Thoracic aorta (tissue), 2 donors: ENCODE data around the gene TRAPPC2L. TPM values are rescaled to one million over a fixed set of nuclear protein-coding genes. Genes with fewer than 3 reads are reported as not detected.

Experiments used
- ATAC-seq: fragments of 150-250 bp; one replicate; pipeline ENCODE4 v1.8.0; 2017; ENCODE audit warnings: low read depth; ENCODE audit not compliant: insufficient number of reproducible peaks, low FRiP score
- DNase-seq: peaks from one replicate; pipeline ENCODE4 v3.0.0-alpha.2; 2020; ENCODE audit warnings: low spot score
- H3K27ac ChIP-seq, 2 donors: fragments of 200-600 bp; sonication (generic); 1 replicate in 1 of 2; 2 replicates in 1 of 2; pipeline ENCODE4 v1.5.1; 2016; ENCODE audit warnings: mild to moderate bottlenecking in 2 of 2, moderate library complexity in 2 of 2
- H3K27me3 ChIP-seq: fragments of 200-600 bp; sonication (generic); replicated peaks from 2 replicates; pipeline ENCODE4 v1.6.0; 2016; ENCODE audit warnings: mild to moderate bottlenecking; ENCODE audit not compliant: insufficient read depth
- H3K36me3 ChIP-seq: fragments of 200-600 bp; sonication (generic); one replicate; pipeline ENCODE4 v1.5.1; 2016
- H3K4me1 ChIP-seq, 2 donors: fragments of 200-600 bp; sonication (generic); 1 replicate in 1 of 2; 2 replicates in 1 of 2; pipeline versions ENCODE4 v1.5.1 to v1.6.0; 2016; ENCODE audit warnings: low read depth in 2 of 2, mild to moderate bottlenecking in 1 of 2; ENCODE audit not compliant: control insufficient read depth in 1 of 2
- H3K4me3 ChIP-seq: fragments of 200-600 bp; sonication (generic); 2 replicates; pipeline ENCODE4 v1.5.1; 2016; ENCODE audit warnings: mild to moderate bottlenecking
- H3K9me3 ChIP-seq: fragments of 200-600 bp; sonication (generic); 2 replicates; pipeline ENCODE4 v1.5.1; 2016
- total RNA-seq, 2 donors: library from RNA; depleted of rRNA; stranded (reverse); fragments of >200 nt; gene quantifications; one replicate each; pipeline versions ENCODE4 v1.1.0 to v1.2.3, GENCODE V29; 2016
- TF ChIP-seq, protein P1 (sequence below): fragments of 200-600 bp; sonication (generic); IDR thresholded peaks from one replicate; pipeline ENCODE4 v1.5.1; 2019; ENCODE audit warnings: antibody characterized with exemption

The TRAPPC2L gene
- total RNA-seq, 2 donors from 2014 or later = 12.4 to 31.4 TPM

DNA sequence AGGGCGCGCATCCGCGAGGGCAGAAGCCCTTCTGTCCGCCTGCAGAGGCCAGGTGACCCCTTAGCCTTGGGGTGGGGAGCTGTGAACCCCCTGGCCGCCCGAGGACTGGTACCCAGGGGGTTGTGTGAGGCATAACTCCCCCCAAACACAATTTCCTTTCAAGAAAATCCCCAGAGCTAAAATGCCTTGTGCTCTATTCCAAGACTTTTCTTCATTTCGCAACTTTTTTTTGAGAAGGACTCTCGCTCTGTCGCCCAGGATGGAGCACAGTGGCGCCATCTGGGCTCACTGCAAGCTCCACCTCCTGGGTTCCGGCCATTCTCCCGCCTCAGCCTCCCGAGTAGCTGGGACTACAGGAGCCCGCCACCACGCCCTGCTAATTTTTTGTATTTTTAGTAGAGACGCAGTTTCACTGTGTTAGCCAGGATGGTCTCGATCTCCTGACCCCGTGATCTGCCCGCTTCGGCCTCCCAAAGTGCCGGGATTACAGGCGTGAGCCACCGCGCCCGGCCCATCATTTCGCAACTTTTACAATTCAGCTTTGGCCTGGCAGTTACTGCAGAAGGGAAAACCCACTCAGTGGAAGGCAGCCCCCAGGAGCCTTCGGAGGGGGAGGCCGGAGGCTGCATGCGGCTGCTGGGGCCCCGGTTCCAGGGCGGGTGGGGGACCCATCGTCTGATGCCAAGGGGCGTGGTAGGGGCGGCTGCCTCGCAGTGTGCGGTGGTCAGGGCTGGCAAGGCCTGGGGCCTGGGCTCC lies 44.2 kb upstream of the TRAPPC2L start:
- H3K9me3 ChIP-seq = no peaks in the 10 kb centered on the region
- H3K36me3 ChIP-seq = peaks cover 11% of the 10 kb centered on the region
- ATAC-seq = no peak
- H3K4me1 ChIP-seq = peaks cover 11 to 34% of the 10 kb centered on the region in 2 donors
- peak overlapping the region; percentile 87 for H3K4me3 ChIP-seq
- no peak for DNase-seq
- TF ChIP-seq, protein P1, sequence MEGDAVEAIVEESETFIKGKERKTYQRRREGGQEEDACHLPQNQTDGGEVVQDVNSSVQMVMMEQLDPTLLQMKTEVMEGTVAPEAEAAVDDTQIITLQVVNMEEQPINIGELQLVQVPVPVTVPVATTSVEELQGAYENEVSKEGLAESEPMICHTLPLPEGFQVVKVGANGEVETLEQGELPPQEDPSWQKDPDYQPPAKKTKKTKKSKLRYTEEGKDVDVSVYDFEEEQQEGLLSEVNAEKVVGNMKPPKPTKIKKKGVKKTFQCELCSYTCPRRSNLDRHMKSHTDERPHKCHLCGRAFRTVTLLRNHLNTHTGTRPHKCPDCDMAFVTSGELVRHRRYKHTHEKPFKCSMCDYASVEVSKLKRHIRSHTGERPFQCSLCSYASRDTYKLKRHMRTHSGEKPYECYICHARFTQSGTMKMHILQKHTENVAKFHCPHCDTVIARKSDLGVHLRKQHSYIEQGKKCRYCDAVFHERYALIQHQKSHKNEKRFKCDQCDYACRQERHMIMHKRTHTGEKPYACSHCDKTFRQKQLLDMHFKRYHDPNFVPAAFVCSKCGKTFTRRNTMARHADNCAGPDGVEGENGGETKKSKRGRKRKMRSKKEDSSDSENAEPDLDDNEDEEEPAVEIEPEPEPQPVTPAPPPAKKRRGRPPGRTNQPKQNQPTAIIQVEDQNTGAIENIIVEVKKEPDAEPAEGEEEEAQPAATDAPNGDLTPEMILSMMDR = peak; percentile 1
- H3K27ac ChIP-seq = peak overlapping the region; percentile 78 to 93
- H3K27me3 ChIP-seq = no peaks in the 10 kb centered on the region

DNA sequence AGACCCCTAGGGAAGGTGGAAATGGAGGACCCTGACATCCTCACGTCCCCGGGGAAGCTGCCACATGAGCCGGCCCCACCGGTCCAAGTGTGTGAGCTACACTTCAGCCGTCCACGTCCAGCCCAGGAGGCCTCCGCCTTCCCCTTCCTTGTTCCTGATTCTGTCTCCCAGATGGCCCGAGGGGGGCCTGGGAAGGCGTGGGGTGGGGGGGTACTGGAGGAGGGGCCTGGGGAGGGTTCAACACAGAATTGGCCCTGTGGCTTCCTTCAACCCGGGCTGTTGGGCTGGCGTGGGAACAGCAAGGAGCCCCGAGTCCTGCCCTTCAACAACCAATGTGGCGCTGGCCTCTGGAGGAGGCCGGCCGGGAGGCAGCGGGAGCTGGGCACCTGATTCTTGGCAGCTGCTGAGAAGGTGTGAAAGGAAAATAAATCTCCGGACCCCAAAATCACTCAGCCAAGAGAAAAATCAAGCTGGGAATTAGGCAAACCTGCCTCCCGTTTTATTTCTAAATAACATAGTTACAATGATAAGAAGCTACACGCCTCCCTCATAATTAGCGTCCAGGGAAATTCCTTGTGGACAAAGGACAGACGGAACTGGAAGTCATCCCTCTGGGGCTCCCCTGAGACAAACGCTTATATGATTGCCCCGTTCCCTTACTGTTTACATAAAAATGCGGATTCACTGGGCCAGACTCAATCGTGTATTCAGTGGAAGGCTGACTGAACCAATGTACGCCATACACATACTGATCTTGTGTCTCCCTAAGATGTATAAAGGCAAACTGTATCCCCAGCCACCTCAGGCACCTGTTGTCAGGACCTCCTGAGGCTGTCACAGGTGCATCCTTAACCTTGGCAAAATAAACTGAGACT lies 43.4 kb upstream of the TRAPPC2L start:
- TF ChIP-seq, protein P1 = no peak
- H3K4me3 ChIP-seq = no peak overlapping the region
- ATAC-seq (no peak), DNase-seq (no peak)
- H3K36me3 ChIP-seq = peaks cover 11% of the 10 kb centered on the region
- no peaks in the 10 kb centered on the region for H3K9me3 ChIP-seq
- H3K4me1 ChIP-seq = peaks cover 11 to 34% of the 10 kb centered on the region in 2 donors
- H3K27me3 ChIP-seq = no peaks in the 10 kb centered on the region
- H3K27ac ChIP-seq = peak overlapping the region; percentile 78 to 93

GRCh38 chr16:88814144-88814502 lies 42.8 kb upstream of the TRAPPC2L start:
- H3K27ac ChIP-seq = no peak overlapping the region
- no peak overlapping the region for H3K4me3 ChIP-seq
- peaks cover 8% of the 10 kb centered on the region for H3K36me3 ChIP-seq
- no peaks in the 10 kb centered on the region for H3K9me3 ChIP-seq
- H3K4me1 ChIP-seq = peaks cover 11 to 34% of the 10 kb centered on the region in 2 donors
- TF ChIP-seq, protein P1 = no peak
- DNase-seq = no peak
- H3K27me3 ChIP-seq = no peaks in the 10 kb centered on the region
- no peak for ATAC-seq

DNA sequence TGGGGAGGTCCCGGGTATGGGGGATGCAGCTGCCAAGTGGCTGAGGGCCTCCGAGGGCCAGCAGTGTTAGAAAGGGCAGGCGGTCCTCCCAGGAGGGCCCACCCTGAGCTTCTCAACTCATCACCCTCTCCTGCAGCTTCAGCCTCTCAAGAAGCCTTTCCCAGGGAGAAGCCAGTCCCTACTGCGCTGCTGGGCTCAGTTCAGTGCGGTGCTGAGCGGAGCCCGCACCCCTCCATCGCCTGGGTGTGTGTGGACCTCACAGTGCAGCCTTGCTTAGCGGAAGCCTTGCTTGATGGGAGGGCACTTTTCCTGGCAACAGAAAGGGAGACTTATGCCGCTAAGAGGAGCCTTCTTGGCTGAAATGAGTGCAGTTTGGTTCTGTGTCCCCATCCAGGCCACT lies 41.7 kb upstream of the TRAPPC2L start:
- TF ChIP-seq, protein P1 = no peak

GRCh38 chr16:88815901-88816589 lies 40.9 kb upstream of the TRAPPC2L start:
- no peak overlapping the region for H3K4me3 ChIP-seq
- H3K27me3 ChIP-seq = no peaks in the 10 kb centered on the region
- no peaks in the 10 kb centered on the region for H3K9me3 ChIP-seq
- peaks cover 0 to 17% of the 10 kb centered on the region in 2 donors for H3K4me1 ChIP-seq
- H3K27ac ChIP-seq = no peak overlapping the region
- no peaks in the 10 kb centered on the region for H3K36me3 ChIP-seq
- TF ChIP-seq, protein P1 = peak; percentile 33
- DNase-seq (no peak), ATAC-seq (no peak)

More for the DNA sequence above, 41.7 kb upstream of the TRAPPC2L start:
- Histone ChIP-seq H3K4me1 (peaks cover 7 to 25% of the 10 kb centered on the region in 2 donors), H3K27me3 (no peaks in the 10 kb centered on the region), H3K36me3 (no peaks in the 10 kb centered on the region), H3K27ac (no peak overlapping the region), H3K9me3 (no peaks in the 10 kb centered on the region), H3K4me3 (no peak overlapping the region)
- no peak for DNase-seq
- no peak for ATAC-seq
